LoVo (cell line): ENCODE results near the gene TMEM204.

ENCODE experiments used
- DNase-seq: peaks from one replicate; pipeline ENCODE4 v3.0.0-alpha.2; 2016; ENCODE audit warnings: low spot score

Gene TMEM204

GRCh38 chr16:1559446-1559975 lies 26.0 kb downstream of the TMEM204 start:
- DNase-seq, result no peak

GRCh38 chr16:1560153-1560552 lies 26.7 kb downstream of the TMEM204 start:
- DNase-seq, result no peak

GRCh38 chr16:1560866-1561265 lies 27.4 kb downstream of the TMEM204 start:
- no peak for DNase-seq

GRCh38 chr16:1561266-1561665 lies 27.8 kb downstream of the TMEM204 start:
- no peak for DNase-seq

GRCh38 chr16:1561836-1562235 lies 28.4 kb downstream of the TMEM204 start:
- no peak for DNase-seq

GRCh38 chr16:1563786-1564185 lies 30.3 kb downstream of the TMEM204 start:
- DNase-seq, result no peak

- DNase-seq, result no peak
Observed at GRCh38 chr16:1564325-1564724, 30.9 kb downstream of the TMEM204 start.

- DNase-seq, result no peak
Observed at GRCh38 chr16:1565083-1565805, 31.8 kb downstream of the TMEM204 start.

- no peak for DNase-seq
Observed at GRCh38 chr16:1567988-1568387, 34.5 kb downstream of the TMEM204 start.

GRCh38 chr16:1571012-1571671 lies 37.7 kb downstream of the TMEM204 start:
- DNase-seq, result no peak

- no peak for DNase-seq
Observed at GRCh38 chr16:1572673-1573072, 39.2 kb downstream of the TMEM204 start.

GRCh38 chr16:1573301-1573700 lies 39.8 kb downstream of the TMEM204 start:
- DNase-seq, result no peak

- DNase-seq, result no peak
Observed at GRCh38 chr16:1575578-1575977, 42.1 kb downstream of the TMEM204 start.

GRCh38 chr16:1579214-1579613 lies 45.7 kb downstream of the TMEM204 start:
- no peak for DNase-seq

- DNase-seq, result no peak
Observed at GRCh38 chr16:1580256-1580655, 46.8 kb downstream of the TMEM204 start.

GRCh38 chr16:1580956-1581355 lies 47.5 kb downstream of the TMEM204 start:
- no peak for DNase-seq

GRCh38 chr16:1581804-1582203 lies 48.3 kb downstream of the TMEM204 start:
- DNase-seq, result no peak

GRCh38 chr16:1583180-1583579 lies 49.7 kb downstream of the TMEM204 start:
- DNase-seq, result no peak

GRCh38 chr16:1584926-1585484 lies 51.5 kb downstream of the TMEM204 start:
- DNase-seq, result no peak

- DNase-seq, result no peak
Observed at GRCh38 chr16:1590366-1590765, 56.9 kb downstream of the TMEM204 start.

- no peak for DNase-seq
Observed at GRCh38 chr16:1590930-1591705, 57.7 kb downstream of the TMEM204 start.

GRCh38 chr16:1592446-1592845 lies 59.0 kb downstream of the TMEM204 start:
- no peak for DNase-seq
